ENCODE measurements around the gene BCL6.

Gene BCL6

GRCh38 chr3:187783098-187783497, 37.8 kb upstream of the BCL6 start:
- ChIA-PET POLR2A (ENCODE audit: low non-redundant PET) (no interaction called here), CTCF (interaction anchor here (0.6 to 0.7 kb wide), 2 partner anchors 38 to 618 kb away, joined by 3 to 4 read pairs; partner anchors contain the start of gene BCL6)
- peak; percentile 60 for DNase-seq (ENCODE audit: low spot score)
- no peak overlapping the region for H3K27ac ChIP-seq
- TF ChIP-seq CTCF (conservative IDR thresholded peaks at IDR 0.05; ENCODE audit: low read depth) = no peak

GRCh38 chr3:187782006-187782405, 36.7 kb upstream of the BCL6 start:
- H3K27ac ChIP-seq = no peak overlapping the region
- no peak for DNase-seq (ENCODE audit: low spot score)
- no peak for TF ChIP-seq CTCF (conservative IDR thresholded peaks at IDR 0.05; ENCODE audit: low read depth)
- POLR2A ChIA-PET (ENCODE audit: low non-redundant PET) = no interaction called here
- CTCF ChIA-PET = interaction anchor here (0.5 kb wide), 1 partner anchor 257 kb away, joined by 3 read pairs; no protein-coding TSS in a partner anchor

- DNase-seq (ENCODE audit: low spot score) = no peak
- ChIA-PET POLR2A (ENCODE audit: low non-redundant PET) (no interaction called here), CTCF (interaction anchor here (0.5 kb wide), 1 partner anchor 1364 kb away, joined by 3 read pairs; no protein-coding TSS in a partner anchor)
- no peak for TF ChIP-seq CTCF (conservative IDR thresholded peaks at IDR 0.05; ENCODE audit: low read depth)
- H3K27ac ChIP-seq = no peak overlapping the region
Observed at GRCh38 chr3:187781001-187781400, 35.7 kb upstream of the BCL6 start.

GRCh38 chr3:187778726-187779125, 33.5 kb upstream of the BCL6 start:
- CTCF ChIA-PET = no interaction called here
- no peak for TF ChIP-seq CTCF (conservative IDR thresholded peaks at IDR 0.05; ENCODE audit: low read depth)
- DNase-seq (ENCODE audit: low spot score) = no peak
- POLR2A ChIA-PET (ENCODE audit: low non-redundant PET) = no interaction called here
- no peak overlapping the region for H3K27ac ChIP-seq

GRCh38 chr3:187777331-187777941, 32.2 kb upstream of the BCL6 start:
- no peak overlapping the region for H3K27ac ChIP-seq
- no peak for TF ChIP-seq CTCF (conservative IDR thresholded peaks at IDR 0.05; ENCODE audit: low read depth)
- ChIA-PET POLR2A (ENCODE audit: low non-redundant PET) (no interaction called here), CTCF (no interaction called here)
- no peak for DNase-seq (ENCODE audit: low spot score)

- no peak for TF ChIP-seq CTCF (conservative IDR thresholded peaks at IDR 0.05; ENCODE audit: low read depth)
- no peak overlapping the region for H3K27ac ChIP-seq
- POLR2A ChIA-PET (ENCODE audit: low non-redundant PET) = no interaction called here
- CTCF ChIA-PET = interaction anchor here (0.7 kb wide), 1 partner anchor 1092 kb away, joined by 3 read pairs; no protein-coding TSS in a partner anchor
- no peak for DNase-seq (ENCODE audit: low spot score)
Observed at GRCh38 chr3:187775549-187775948, 30.3 kb upstream of the BCL6 start.
